Vagina (tissue), 2 donors: ENCODE results near the gene THAP5. TPM values are rescaled to one million over a fixed set of nuclear protein-coding genes. Genes with fewer than 3 reads are reported as not detected.

Experiments used
- DNase-seq, 2 donors: peaks; one replicate each; pipeline ENCODE4 v3.0.0-alpha.2; 2017; ENCODE audit errors: extremely low spot score in 2 of 2
- H3K27ac ChIP-seq: fragments of 200-600 bp; sonication (generic); one replicate; pipeline ENCODE4 v1.5.1; 2019
- H3K27me3 ChIP-seq: fragments of 200-600 bp; sonication (generic); one replicate; pipeline ENCODE4 v1.5.1; 2019
- H3K36me3 ChIP-seq, 2 donors: fragments of 200-600 bp; sonication (generic); one replicate each; pipeline ENCODE4 v1.5.1; 2017 to 2019
- H3K4me1 ChIP-seq: fragments of 200-600 bp; sonication (generic); one replicate; pipeline ENCODE4 v1.5.1; 2019
- H3K4me3 ChIP-seq, 2 donors: fragments of 200-600 bp; sonication (generic); 1 replicate in 1 of 2; 2 replicates in 1 of 2; pipeline ENCODE4 v1.5.1; 2016 to 2019
- H3K9me3 ChIP-seq: fragments of 200-600 bp; sonication (generic); one replicate; pipeline ENCODE4 v1.5.1; 2019
- POLR2A ChIP-seq, 2 donors: fragments of 450-650 bp; IDR thresholded peaks; one replicate each; pipeline ENCODE4 v1.6.1; 2017; ENCODE audit warnings: antibody characterized with exemption in 2 of 2, mild to moderate bottlenecking in 2 of 2, moderate library complexity in 2 of 2
- POLR2AphosphoS5 ChIP-seq, 2 donors: sonication (generic); formaldehyde crosslinking; IDR thresholded peaks; one replicate each; pipeline ENCODE4 v1.9.0; 2017; ENCODE audit warnings: antibody characterized with exemption in 2 of 2, mild to moderate bottlenecking in 2 of 2, low read depth in 1 of 2; ENCODE audit not compliant: insufficient read depth in 1 of 2
- intact Hi-C: fragments of 100-400 bp; cut with DNase I; formaldehyde crosslinking; loops from one replicate; pipeline ENCODE4 v1.15.1; 2023
- total RNA-seq: library from RNA; depleted of rRNA; stranded (reverse); fragments of >200 nt; gene quantifications from one replicate; pipeline ENCODE4 v1.2.3, GENCODE V29; 2016
- TF ChIP-seq, protein P1 (sequence below), 3 experiments: fragments of 450-650 bp in 2 of 3; fragments of 200-600 bp in 1 of 3; sonication (generic) in 1 of 3; IDR thresholded peaks; one replicate each; pipeline ENCODE4 v1.5.1; 2017 to 2019; ENCODE audit warnings: antibody characterized with exemption in 3 of 3, mild to moderate bottlenecking in 2 of 3, moderate library complexity in 2 of 3

The THAP5 gene
- total RNA-seq, 1 donor from 2014 or later, result 14.5 TPM

DNA sequence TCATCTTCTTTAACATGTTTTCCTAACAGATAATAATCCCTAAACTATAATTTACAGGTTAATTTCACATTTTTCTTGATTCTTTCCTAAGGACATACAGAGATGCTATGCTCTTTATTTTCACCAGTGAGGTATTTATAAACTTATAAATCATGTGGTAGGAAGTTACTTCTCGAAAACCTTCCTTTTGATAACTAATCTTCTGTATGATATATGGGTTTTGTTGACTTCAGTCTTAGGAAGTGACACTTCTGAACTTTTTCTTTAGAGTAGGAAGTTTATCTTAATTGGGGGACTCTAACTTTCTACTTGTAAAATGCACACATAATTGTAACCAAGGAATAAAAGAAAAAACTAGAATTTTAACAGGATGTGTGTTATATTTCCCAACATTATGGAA, 33.8 kb downstream of the THAP5 start:
- Histone ChIP-seq H3K36me3 (no peaks in the 10 kb centered on the region), H3K4me1 (no peaks in the 10 kb centered on the region), H3K27ac (no peak overlapping the region), H3K4me3 (no peak overlapping the region), H3K9me3 (no peaks in the 10 kb centered on the region), H3K27me3 (no peaks in the 10 kb centered on the region)
- no peak for DNase-seq
- intact Hi-C loops, result no loop called here
- TF ChIP-seq POLR2AphosphoS5 (IDR thresholded peaks at IDR 0.05; ENCODE audit: insufficient read depth in 1 of 2, low read depth in 1 of 2) (no peak), POLR2A (IDR thresholded peaks at IDR 0.05) (no peak)
- TF ChIP-seq, protein P1, sequence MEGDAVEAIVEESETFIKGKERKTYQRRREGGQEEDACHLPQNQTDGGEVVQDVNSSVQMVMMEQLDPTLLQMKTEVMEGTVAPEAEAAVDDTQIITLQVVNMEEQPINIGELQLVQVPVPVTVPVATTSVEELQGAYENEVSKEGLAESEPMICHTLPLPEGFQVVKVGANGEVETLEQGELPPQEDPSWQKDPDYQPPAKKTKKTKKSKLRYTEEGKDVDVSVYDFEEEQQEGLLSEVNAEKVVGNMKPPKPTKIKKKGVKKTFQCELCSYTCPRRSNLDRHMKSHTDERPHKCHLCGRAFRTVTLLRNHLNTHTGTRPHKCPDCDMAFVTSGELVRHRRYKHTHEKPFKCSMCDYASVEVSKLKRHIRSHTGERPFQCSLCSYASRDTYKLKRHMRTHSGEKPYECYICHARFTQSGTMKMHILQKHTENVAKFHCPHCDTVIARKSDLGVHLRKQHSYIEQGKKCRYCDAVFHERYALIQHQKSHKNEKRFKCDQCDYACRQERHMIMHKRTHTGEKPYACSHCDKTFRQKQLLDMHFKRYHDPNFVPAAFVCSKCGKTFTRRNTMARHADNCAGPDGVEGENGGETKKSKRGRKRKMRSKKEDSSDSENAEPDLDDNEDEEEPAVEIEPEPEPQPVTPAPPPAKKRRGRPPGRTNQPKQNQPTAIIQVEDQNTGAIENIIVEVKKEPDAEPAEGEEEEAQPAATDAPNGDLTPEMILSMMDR (IDR thresholded peaks at IDR 0.05), result no peak

DNA sequence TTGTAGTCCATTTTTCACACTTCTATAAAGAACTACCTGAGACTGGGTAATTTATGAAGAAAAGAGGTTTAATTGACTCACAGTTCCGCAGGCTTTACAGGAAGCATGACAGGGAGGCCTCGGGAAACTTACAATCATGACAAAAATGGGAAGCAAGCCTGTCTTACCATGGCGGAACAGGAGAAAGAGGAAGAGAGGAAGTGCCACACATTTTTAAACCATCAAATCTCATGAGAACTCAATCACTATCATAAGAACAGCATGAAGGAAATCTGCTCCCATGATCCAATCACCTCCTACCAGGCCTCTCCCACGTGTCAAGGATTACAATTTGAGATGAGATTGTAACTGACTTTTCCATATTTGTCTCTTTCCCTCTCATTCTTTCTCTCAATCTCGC, 34.2 kb downstream of the THAP5 start:
- Histone ChIP-seq H3K27me3 (no peaks in the 10 kb centered on the region), H3K9me3 (no peaks in the 10 kb centered on the region), H3K4me3 (no peak overlapping the region), H3K4me1 (no peaks in the 10 kb centered on the region), H3K27ac (no peak overlapping the region), H3K36me3 (no peaks in the 10 kb centered on the region)
- TF ChIP-seq, protein P1 (IDR thresholded peaks at IDR 0.05), result no peak
- TF ChIP-seq POLR2A (IDR thresholded peaks at IDR 0.05) (no peak), POLR2AphosphoS5 (IDR thresholded peaks at IDR 0.05; ENCODE audit: insufficient read depth in 1 of 2, low read depth in 1 of 2) (no peak)
- intact Hi-C loops, result no loop called here
- no peak for DNase-seq

- H3K36me3 ChIP-seq, result no peaks in the 10 kb centered on the region
- H3K4me3 ChIP-seq, result no peak overlapping the region
- no peaks in the 10 kb centered on the region for H3K4me1 ChIP-seq
- intact Hi-C loops, result no loop called here
- no peak for DNase-seq
- no peaks in the 10 kb centered on the region for H3K27me3 ChIP-seq
- TF ChIP-seq, protein P1 (IDR thresholded peaks at IDR 0.05), result no peak
- TF ChIP-seq POLR2A (IDR thresholded peaks at IDR 0.05) (no peak), POLR2AphosphoS5 (IDR thresholded peaks at IDR 0.05; ENCODE audit: insufficient read depth in 1 of 2, low read depth in 1 of 2) (no peak)
- no peaks in the 10 kb centered on the region for H3K9me3 ChIP-seq
- H3K27ac ChIP-seq, result no peak overlapping the region
These were observed 35.8 kb downstream of the THAP5 start for GRCh38 chr7:108533712-108534111.

DNA sequence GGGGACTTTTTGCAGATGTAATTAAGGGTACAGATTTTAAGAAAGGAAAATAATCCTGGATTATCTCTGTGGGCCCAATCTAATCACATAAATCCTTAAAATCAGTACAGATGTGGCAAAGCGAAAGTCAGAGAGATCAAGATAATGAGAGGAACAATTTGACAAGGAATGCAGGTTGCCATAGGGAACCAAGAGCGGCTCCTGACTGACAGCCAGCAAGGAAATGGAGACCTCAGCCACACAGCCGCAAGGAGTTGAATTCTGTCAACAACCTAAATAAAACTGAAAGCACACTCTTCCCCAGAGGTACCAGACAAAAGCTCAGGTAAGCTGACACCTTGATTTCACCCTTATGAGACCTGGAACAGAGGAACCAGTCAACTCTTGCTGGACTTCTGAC, 40.2 kb downstream of the THAP5 start:
- H3K27me3 ChIP-seq, result no peaks in the 10 kb centered on the region
- intact Hi-C loops, result no loop called here
- no peaks in the 10 kb centered on the region for H3K9me3 ChIP-seq
- peaks cover 16% of the 10 kb centered on the region for H3K4me1 ChIP-seq
- TF ChIP-seq POLR2A (IDR thresholded peaks at IDR 0.05), result no peak
- TF ChIP-seq, protein P1 (IDR thresholded peaks at IDR 0.05), result no peak
- no peak for TF ChIP-seq POLR2AphosphoS5 (IDR thresholded peaks at IDR 0.05; ENCODE audit: insufficient read depth in 1 of 2, low read depth in 1 of 2)
- no peaks in the 10 kb centered on the region for H3K36me3 ChIP-seq
- no peak for DNase-seq
- H3K27ac ChIP-seq, result no peak overlapping the region
- no peak overlapping the region for H3K4me3 ChIP-seq

- Histone ChIP-seq H3K27ac (no peak overlapping the region), H3K27me3 (no peaks in the 10 kb centered on the region), H3K36me3 (no peaks in the 10 kb centered on the region), H3K4me1 (peaks cover 27% of the 10 kb centered on the region), H3K9me3 (no peaks in the 10 kb centered on the region), H3K4me3 (no peak overlapping the region)
- no peak for DNase-seq
- intact Hi-C loops, result no loop called here
- TF ChIP-seq, protein P1 (IDR thresholded peaks at IDR 0.05), result no peak
- TF ChIP-seq POLR2A (IDR thresholded peaks at IDR 0.05), result no peak
- no peak for TF ChIP-seq POLR2AphosphoS5 (IDR thresholded peaks at IDR 0.05; ENCODE audit: insufficient read depth in 1 of 2, low read depth in 1 of 2)
These were observed 41.3 kb downstream of the THAP5 start for GRCh38 chr7:108528183-108528712.
